Left ventricle myocardium inferior (tissue), 1 donor: ENCODE measurements around the gene TSSK3. TPM values are rescaled to one million over a fixed set of nuclear protein-coding genes. Genes with fewer than 3 reads are reported as not detected.

Source experiments
- DNase-seq: peaks from one replicate; pipeline ENCODE4 v3.0.0-alpha.2; 2020
- H3K27ac ChIP-seq: fragments of 200-600 bp; replicated peaks from 2 replicates; pipeline ENCODE4 v1.8.0; 2021
- H3K27me3 ChIP-seq: fragments of 200-600 bp; 2 replicates; pipeline ENCODE4 v1.8.0; 2021; ENCODE audit warnings: low read depth
- H3K36me3 ChIP-seq: fragments of 200-600 bp; 2 replicates; pipeline ENCODE4 v1.8.0; 2021
- H3K4me1 ChIP-seq: fragments of 200-600 bp; 2 replicates; pipeline ENCODE4 v1.8.0; 2021
- H3K4me3 ChIP-seq: fragments of 200-600 bp; 2 replicates; pipeline ENCODE4 v1.8.0; 2021; ENCODE audit warnings: mild to moderate bottlenecking, moderate library complexity
- H3K9me3 ChIP-seq: fragments of 200-600 bp; replicated peaks from 2 replicates; pipeline ENCODE4 v1.8.0; 2021
- CTCF ChIP-seq: fragments of 200-600 bp; IDR thresholded peaks from 2 replicates; pipeline ENCODE4 v1.8.0; 2021; ENCODE audit warnings: antibody characterized with exemption, mild to moderate bottlenecking, borderline replicate concordance
- intact Hi-C: fragments of 100-400 bp; cut with micrococcal nuclease; formaldehyde crosslinking; loops from one replicate; pipeline ENCODE4 v1.11.0; 2022
- total RNA-seq: library from RNA; stranded (reverse); fragmentation: NEBNext Ultra II Directional; extraction: Animal tissue kit (Norgen Biotek cat#: 25700); gene quantifications from one replicate; pipeline ENCODE4 v1.2.1, GENCODE V29; 2021
- donor health status: DM: no; HTN: yes; CAD: no; lungs with severe emphysema.

The TSSK3 gene
- total RNA-seq, 1 donor from 2014 or later: 2.1 TPM

- Histone ChIP-seq H3K36me3 (peaks cover 99% of the 10 kb centered on the region), H3K4me3 (no peak overlapping the region), H3K27me3 (no peaks in the 10 kb centered on the region), H3K4me1 (peaks cover 44% of the 10 kb centered on the region), H3K27ac (no peak overlapping the region), H3K9me3 (no peaks in the 10 kb centered on the region)
- no peak for TF ChIP-seq CTCF
- intact Hi-C loops: no loop called here
- no peak for DNase-seq
These were observed 24.5 kb downstream of the TSSK3 start for GRCh38 chr1:32386676-32387392.

GRCh38 chr1:32388641-32389040 is 26.3 kb downstream of the TSSK3 start:
- DNase-seq: no peak
- no peak overlapping the region for H3K4me3 ChIP-seq
- no peaks in the 10 kb centered on the region for H3K27me3 ChIP-seq
- H3K9me3 ChIP-seq: no peaks in the 10 kb centered on the region
- no peak for TF ChIP-seq CTCF
- peaks cover 95% of the 10 kb centered on the region for H3K36me3 ChIP-seq
- H3K4me1 ChIP-seq: peaks cover 62% of the 10 kb centered on the region
- no peak overlapping the region for H3K27ac ChIP-seq
- intact Hi-C loops: no loop called here

GRCh38 chr1:32390904-32391870 is 28.8 kb downstream of the TSSK3 start:
- no peaks in the 10 kb centered on the region for H3K27me3 ChIP-seq
- no peaks in the 10 kb centered on the region for H3K9me3 ChIP-seq
- TF ChIP-seq CTCF: no peak
- no peak for DNase-seq
- peaks cover 77% of the 10 kb centered on the region for H3K4me1 ChIP-seq
- H3K36me3 ChIP-seq: peaks cover 69% of the 10 kb centered on the region
- H3K27ac ChIP-seq: no peak overlapping the region
- intact Hi-C loops: no loop called here
- H3K4me3 ChIP-seq: no peak overlapping the region

GRCh38 chr1:32392325-32392724 is 30.0 kb downstream of the TSSK3 start:
- H3K36me3 ChIP-seq: peaks cover 58% of the 10 kb centered on the region
- TF ChIP-seq CTCF: no peak
- no peaks in the 10 kb centered on the region for H3K9me3 ChIP-seq
- H3K27me3 ChIP-seq: no peaks in the 10 kb centered on the region
- DNase-seq: no peak
- H3K4me1 ChIP-seq: peaks cover 77% of the 10 kb centered on the region
- intact Hi-C loops: no loop called here
- H3K4me3 ChIP-seq: peak overlapping the region; percentile 81
- H3K27ac ChIP-seq: no peak overlapping the region

GRCh38 chr1:32393136-32393535 is 30.8 kb downstream of the TSSK3 start:
- intact Hi-C loops: no loop called here
- H3K27me3 ChIP-seq: no peaks in the 10 kb centered on the region
- peak overlapping the region; percentile 97 for H3K27ac ChIP-seq
- peaks cover 50% of the 10 kb centered on the region for H3K36me3 ChIP-seq
- H3K4me3 ChIP-seq: peak overlapping the region; percentile 81
- no peaks in the 10 kb centered on the region for H3K9me3 ChIP-seq
- H3K4me1 ChIP-seq: peaks cover 71% of the 10 kb centered on the region
- no peak for TF ChIP-seq CTCF
- no peak for DNase-seq
